Ramos (cell line): Measurements from ENCODE around the gene P2RY11.

Experiments
- in situ Hi-C: fragments of 300-500 bp; cut with MboI; formaldehyde crosslinking; loops from one replicate; pipeline ENCODE4 v1.14.3; 2022; ENCODE audit warnings: low sequenced_read_pairs; ENCODE audit not compliant: unreplicated experiment

Gene P2RY11

DNA sequence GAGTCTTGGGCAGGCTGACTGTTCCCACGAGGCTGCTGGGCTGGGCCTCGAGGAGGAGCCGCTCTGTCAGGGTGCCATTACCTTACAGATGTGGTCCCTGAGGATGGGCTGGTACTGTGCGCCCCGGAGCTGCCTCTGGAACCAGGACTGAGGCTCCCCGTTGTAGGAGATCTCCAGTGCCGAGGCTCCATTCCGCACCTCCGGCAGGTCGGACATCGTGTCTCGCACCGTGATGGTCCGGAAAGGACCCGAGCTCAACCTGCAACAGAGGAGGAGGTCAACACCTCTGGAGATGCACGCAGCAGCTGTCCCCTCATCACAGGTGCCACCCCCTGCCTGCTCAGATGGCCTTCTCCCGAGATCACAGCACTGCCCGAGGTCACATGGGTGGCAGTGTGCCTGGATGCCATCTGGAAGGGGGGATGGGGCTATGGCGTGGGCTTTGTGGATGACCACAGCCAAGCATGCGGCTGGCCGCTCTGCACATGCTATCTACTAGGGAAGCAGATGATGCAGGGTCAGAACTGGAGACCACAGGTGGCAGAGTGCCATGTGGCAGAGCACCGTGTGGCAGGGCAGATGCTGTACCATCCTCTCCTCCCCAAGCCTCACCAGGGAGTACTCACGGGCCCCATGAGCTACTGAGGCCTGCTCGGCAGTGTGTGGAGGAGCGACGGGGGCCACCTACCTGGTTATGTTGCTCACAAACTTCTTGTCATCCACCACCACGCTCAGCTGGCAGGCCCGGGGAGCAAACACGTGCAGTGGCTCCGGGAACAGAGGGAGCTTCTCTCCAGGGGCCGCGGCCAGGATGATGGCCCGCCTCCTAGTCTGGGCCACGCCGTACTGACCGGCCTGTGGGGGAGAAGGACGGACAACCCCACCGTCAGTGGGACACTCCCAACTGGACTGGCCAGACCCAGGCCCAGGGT is 26.5 kb downstream of the P2RY11 start:
- in situ Hi-C loops = no loop called here

DNA sequence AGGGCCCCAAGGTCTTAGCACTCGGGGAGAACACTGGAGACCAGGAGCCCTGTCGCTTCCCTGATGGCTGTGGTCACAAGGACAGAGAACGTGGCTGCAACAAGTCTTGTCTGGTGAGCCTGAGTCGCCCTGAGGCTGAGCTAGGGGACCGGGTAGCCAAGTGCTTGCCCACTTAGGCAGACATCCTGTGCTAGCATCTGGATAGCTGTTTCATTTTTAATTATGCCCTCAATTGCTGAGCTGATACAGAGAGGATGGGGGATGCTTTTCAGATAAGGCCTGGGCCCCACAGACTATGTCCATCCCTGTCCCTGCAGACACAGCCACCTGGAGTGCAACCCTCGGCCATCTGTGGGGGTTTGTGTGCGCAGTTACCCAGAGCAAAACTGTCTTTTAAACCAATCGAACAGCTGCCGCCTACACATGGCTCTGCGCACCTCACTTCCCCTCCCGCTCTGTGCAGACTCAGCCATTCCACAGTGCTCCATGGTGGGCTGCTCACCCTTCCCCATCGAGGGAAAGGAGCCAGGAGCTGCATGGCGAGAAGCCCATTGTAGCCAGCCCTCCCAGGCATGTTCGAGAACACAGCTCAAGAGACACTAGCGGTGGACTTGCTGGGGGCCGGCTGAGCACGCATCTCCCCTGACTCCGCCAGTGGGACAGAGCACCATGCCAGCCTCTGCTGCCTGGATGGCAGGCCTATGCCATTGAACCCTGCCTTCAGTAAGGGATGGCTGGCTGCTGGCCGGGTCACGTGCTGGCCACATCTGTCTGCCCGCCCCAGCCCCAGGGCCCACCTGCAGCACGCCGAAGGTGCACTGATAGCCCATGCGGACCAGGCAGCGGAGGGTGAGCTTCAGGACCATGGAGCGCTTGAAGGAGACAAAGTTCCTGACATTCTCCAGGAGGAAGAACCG is 27.6 kb downstream of the P2RY11 start:
- in situ Hi-C loops = no loop called here

DNA sequence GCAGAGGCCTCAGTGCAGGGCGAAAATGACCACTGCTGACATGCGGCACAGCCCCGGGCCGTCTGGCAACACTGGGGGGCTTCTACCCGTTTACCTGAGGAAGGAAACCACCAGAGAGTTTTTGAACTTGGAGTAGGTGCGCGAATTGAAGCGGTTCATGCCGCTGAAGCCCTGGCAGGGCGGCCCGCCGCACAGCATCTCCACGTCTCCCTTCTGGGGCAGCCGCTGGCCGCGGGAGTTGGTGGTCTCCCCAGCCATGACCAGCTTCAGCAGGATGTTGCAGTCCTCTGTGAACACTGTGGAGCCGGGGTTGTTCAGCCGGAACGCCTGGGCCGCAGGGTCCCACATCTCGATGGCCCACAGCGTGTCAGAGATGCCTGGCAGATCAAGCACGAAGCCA is 28.5 kb downstream of the P2RY11 start:
- in situ Hi-C loops = no loop called here

DNA sequence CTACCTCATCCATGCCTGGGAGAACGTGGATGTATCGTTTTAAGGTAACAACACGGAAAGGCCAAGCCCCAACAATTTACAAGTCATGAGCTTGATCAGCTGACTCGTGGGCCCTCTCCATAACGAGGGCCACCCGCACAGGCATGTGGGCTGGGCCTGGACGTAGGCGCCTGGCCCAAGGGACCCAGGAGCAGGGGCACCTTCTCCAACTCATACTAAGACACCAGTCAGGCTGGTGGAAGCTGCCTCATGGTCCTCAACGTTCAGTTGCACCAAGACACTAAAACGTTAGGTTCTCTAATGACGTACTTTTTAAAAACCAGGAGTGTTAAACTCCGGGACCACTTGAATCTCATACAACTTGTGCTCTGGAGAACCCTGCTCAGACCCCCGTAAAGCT is 30.0 kb downstream of the P2RY11 start:
- in situ Hi-C loops = no loop called here

DNA sequence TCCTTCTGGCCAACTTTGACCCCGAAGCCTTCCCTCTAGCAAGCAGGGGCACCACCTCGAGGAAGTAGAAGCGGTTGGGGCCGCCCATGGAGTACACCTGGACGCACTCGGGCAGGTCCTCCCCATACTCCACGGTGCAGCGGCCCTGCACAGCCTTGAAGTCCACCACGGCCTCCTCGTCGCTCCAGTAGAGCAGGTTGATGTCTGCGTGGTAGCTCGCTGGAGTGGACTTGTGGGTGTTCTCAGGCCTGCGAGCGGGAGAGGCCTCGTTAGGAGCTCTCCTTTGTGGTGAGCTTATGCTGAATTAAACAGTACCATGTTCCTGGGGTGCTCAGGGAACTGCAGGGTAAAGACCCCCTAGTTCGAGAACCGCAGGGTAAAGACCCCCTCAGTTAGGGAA is 30.5 kb downstream of the P2RY11 start:
- in situ Hi-C loops = no loop called here

DNA sequence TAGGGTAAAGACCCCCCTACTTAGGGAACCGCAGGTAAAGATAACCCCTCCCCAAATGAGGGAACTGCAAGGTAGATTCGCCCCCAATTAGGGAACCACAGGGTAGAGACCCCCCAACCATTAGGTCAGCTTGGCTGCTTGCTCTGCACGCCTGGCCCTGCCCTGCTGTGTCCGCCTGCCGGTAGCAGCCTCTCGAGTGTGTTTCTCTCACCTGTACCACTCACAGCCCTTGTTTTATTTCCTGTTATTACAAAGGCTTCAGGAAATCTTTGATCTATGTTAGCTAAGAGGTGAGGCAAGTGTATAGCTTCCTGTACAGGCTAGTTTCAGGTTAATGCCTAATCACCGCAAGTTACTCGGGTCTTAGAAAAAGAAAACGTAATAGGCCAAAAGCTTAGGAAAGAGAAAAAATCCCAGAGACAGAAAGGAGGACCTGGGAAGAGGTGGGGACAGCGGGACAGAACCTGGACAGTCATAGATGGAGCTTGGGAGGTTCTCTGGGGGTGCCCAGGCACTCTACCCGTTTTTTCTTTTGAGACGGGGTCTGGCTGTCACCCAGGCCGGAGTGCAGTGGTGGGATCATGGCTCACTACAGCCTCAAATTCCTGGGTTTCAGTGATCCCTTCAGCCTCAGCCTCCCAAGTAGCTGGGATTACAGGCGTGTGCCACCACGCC is 31.3 kb downstream of the P2RY11 start:
- in situ Hi-C loops = no loop called here

DNA sequence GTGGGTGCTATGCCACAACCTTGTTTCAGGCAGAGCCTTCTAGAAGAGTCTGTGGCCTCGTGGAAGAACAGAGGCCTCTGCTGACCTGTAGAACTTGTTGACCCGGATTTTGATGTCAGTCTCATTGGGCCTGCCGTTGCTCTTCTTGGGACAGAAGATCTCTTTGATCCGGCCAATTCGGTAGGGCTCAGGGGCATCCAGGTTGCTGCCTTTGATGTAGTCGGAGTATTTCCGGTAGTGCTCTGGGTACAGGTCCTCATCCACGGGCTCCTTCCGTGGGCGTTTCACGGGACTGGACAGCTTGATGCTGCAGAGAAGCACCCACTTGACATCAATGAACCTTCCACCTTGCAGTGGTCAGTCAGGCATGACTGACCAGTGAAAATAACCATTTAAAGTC is 32.2 kb downstream of the P2RY11 start:
- in situ Hi-C loops = no loop called here

DNA sequence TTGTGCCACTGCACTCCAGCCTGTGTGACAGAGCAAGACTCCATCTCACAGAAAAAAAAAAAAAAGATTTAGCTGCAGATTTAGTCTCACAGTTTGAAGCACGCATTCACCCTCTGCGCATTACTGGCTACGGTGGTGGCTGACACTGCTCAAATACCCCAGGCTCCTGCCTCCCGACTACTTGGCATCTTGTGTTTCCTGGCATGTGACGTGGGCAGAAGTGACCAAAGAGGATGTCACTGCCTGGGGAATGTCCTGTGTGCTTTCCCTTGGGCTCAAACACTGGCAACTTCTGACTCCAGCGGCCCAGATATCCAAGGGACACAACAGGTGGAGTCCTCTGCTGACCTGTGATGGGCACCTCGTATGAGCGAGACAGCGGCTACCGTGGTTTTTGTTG is 32.9 kb downstream of the P2RY11 start:
- in situ Hi-C loops = no loop called here

DNA sequence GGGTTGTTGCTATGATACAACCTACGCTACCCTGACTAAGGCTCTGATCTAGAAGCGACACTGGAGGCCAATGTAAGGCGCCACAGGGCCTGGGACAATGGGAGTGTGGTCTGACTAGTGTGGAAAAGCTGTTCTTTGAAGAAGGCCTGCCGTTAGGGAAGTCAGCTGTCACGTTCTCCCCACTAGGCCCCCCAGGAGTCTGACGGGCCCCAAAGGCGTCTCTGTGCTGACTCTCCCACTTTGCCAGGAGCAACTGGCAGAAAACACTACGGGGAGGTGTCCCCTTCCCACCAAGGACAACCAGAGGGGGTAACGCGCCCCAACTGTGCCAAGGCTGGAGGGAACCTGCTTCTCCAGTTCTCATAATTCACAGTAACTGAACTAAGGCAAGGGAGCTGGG is 33.5 kb downstream of the P2RY11 start:
- in situ Hi-C loops = no loop called here

DNA sequence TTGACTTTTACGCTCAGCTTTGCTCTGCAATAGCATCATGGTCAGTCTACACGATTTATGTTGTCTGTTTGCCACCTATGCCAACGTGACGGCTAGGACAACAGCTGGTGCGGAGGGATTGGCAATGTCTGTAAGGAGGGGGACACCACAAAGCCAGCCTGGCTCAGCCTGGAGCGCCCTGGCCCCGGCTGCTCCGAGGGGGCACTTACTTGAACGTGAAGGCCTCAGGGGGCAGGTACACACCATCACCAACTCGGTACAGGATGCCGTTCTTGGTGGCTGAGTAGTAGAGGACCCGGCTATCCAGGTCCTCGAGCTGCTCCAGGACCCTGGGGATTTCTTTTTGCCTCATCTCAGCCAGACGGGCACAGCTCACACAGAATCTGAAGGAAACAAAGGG is 34.6 kb downstream of the P2RY11 start:
- in situ Hi-C loops = no loop called here

DNA sequence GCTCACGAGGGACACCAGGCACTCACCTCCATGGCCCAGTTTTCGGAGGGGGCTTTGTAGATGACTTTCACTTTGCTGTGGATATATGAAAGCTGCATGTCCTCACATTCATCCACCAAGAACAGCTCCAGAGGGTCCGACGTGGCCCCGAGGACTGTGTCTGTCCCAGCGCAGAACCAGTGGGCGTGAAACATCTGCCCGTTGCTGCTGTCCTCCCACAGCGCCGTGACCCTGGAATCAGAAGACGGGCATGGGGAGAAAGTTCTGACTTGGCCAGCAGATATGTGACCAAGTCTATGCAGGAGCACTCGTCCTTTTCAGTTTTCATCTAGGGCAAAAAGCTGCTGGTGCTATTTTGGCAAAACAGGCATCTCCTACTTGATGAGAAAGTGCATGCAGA is 37.9 kb downstream of the P2RY11 start:
- in situ Hi-C loops = no loop called here

DNA sequence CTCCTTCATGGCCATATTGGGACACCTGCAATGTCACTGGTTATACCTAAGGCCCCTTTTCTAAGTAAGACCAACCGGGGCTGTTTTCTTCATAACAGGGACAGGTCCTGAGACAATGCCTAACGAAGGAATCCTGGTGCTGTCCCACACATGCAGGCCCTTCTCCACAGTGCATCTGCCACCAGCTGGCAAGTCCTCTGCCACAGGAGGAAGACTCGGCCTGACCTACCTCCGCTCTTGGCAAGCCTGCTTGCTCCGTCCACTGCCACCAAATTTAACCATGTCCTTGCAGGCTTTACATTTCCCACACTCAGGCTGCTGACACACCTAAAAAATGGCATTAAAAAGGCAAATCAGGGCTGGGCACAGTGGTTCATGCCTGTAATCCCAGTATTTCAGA is 40.0 kb downstream of the P2RY11 start:
- in situ Hi-C loops = no loop called here

DNA sequence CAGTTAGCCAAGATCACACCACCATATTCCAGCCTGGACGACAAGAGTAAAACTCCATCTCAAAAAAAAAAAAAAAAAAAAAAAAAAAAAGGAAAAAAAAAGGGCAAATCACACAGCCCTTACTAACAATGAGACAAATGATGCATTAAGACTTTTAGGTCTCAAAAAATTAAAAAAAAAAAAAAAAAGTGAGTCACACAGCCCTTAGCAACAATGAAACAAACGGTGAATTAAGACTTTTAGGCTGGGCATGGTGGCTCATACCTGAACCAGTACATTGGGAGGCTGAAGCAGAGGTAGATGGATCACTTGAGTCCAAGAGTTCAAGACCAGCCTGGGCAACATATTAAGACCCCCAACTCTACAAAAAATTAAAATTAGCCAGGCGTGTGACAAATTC is 40.6 kb downstream of the P2RY11 start:
- in situ Hi-C loops = no loop called here

DNA sequence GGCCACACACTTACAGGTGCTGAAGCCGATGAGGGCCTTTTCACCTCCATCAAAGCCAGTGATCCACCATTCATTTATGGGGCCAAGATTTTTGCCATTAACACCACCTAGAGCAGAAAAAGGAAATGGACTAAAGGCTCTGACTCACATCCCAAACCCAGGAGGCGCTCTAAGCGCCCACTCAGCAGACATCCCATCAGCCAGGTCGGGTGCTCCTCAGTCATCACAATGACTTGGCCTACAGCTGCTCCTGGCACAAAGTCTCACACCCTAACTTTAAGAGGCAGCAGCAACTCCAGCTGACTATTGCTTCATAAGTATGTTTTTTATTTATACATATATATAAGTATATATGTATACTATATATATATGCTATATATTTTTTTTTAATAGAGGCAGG is 44.3 kb downstream of the P2RY11 start:
- in situ Hi-C loops = no loop called here

DNA sequence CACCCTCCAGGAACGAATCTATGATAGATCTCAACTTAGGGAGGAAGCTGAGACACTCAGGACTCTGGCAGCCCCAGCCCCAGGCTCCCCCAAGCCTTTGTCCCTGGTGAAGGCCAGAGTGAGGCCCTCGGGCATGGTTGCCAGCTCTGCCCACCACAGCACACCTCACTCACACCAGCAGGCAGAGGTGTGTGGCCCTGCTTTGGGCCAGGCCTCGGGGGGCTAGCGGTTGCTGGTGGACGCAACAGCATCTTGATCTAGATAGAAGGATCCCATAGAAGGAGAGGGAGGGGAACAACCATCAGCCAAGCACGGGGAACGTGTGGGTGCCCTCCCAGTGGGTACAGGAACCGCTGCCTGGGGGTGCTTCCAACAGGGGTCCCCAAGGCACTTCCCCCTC is 46.6 kb downstream of the P2RY11 start:
- in situ Hi-C loops = no loop called here

DNA sequence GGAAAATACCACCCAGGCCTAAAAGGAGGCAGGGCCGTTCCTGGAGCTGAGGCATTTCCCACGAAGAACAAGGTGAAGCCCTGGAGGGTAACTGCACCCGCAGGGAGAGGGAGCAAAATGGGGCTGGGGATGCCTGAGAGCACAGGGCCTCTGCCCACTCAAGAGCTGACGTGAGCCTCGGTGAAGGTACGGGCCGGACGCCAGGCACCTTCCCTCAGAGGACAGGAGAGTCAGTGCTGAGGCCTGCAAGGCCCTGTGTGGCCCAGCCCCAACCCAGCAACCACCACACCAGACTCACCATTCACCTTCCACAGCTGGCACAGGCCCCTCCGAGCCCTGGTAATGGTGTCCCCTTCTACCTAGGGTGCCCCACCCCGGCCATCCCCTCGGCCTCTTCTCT is 47.0 kb downstream of the P2RY11 start:
- in situ Hi-C loops = no loop called here

DNA sequence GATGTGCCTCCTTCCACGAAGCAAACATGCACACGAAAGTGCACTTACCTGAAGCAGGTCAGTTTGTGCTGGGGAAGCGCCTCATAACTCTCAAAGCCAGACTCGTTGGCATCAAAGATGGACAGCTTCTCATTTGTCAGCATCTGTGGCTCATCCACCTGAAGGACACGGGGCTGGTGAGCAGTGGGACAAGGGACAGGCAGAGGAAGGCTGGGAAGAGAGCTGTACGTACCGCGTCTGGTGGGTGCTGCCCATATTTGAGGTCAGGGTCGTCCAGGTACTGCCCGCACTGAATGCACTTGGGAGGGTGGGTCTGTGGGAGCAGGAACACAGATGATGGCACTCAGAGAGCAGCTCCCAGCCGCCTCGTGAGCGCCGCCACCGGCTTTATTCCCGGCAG is 48.1 kb downstream of the P2RY11 start:
- in situ Hi-C loops = no loop called here

DNA sequence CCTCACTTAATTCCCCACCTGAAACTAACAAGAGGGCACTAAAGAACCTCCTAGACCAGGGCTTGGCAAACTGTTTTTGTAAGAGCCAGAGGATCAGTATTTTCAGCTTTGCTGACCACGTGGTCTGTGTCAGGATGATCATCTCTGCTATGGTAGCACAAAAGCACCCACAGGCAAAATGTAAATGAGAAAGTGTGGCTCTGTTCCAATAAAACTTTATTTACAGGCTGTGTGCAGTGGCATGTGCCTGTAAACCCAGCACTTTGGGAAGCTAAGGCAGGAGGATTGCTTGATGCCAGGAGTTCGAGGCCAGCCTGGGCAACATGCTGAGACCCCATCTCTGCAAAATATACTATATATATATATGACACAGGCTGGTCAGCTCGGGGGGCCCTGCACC is 52.0 kb downstream of the P2RY11 start:
- in situ Hi-C loops = no loop called here
